Liver (tissue), 9 donors: Measurements from ENCODE around the gene BEGAIN. TPM values are rescaled to one million over a fixed set of nuclear protein-coding genes. Genes with fewer than 3 reads are reported as not detected.

ENCODE experiments used
- DNase-seq: peaks from one replicate; pipeline ENCODE4 v3.0.0-alpha.2; 2017; ENCODE audit warnings: low spot score
- H3K27ac ChIP-seq, 2 donors: one replicate each; pipeline ENCODE4 v1.7.0; 2013; ENCODE audit warnings: inconsistent platforms in 2 of 2, low read length in 2 of 2, control low read depth in 1 of 2, low read depth in 1 of 2, mild to moderate bottlenecking in 1 of 2
- H3K27me3 ChIP-seq, 4 donors: one replicate each; pipeline versions ENCODE4 v1.6.1 to v1.7.0; 2013; ENCODE audit warnings: low read length in 3 of 4, inconsistent platforms in 1 of 4, mild to moderate bottlenecking in 1 of 4, moderate library complexity in 1 of 4; ENCODE audit not compliant: control insufficient read depth in 4 of 4, insufficient read depth in 4 of 4
- H3K36me3 ChIP-seq, 4 donors: one replicate each; pipeline versions ENCODE4 v1.6.1 to v1.7.0; 2013; ENCODE audit warnings: low read length in 3 of 4, mild to moderate bottlenecking in 3 of 4, low read depth in 1 of 4, moderate library complexity in 1 of 4; ENCODE audit not compliant: control insufficient read depth in 4 of 4, insufficient read depth in 3 of 4
- H3K4me1 ChIP-seq, 4 donors: one replicate each; pipeline versions ENCODE4 v1.6.1 to v1.7.0; 2013; ENCODE audit warnings: low read length in 3 of 4, mild to moderate bottlenecking in 3 of 4, moderate library complexity in 1 of 4; ENCODE audit not compliant: control insufficient read depth in 4 of 4, insufficient read depth in 4 of 4
- H3K4me3 ChIP-seq, 3 donors: one replicate each; pipeline versions ENCODE4 v1.6.1 to v1.7.0; 2013; ENCODE audit warnings: low read length in 3 of 3, control low read depth in 1 of 3, low read depth in 1 of 3, mild to moderate bottlenecking in 1 of 3
- H3K9ac ChIP-seq, 2 donors: one replicate each; pipeline ENCODE4 v1.7.0; 2013; ENCODE audit warnings: low read length in 2 of 2, mild to moderate bottlenecking in 2 of 2, moderate library complexity in 2 of 2, control low read depth in 1 of 2, low read depth in 1 of 2
- H3K9me3 ChIP-seq, 4 donors: one replicate each; pipeline versions ENCODE4 v1.6.1 to v1.7.0; 2013; ENCODE audit warnings: low read length in 3 of 4; ENCODE audit not compliant: control insufficient read depth in 4 of 4
- ATF3 ChIP-seq: IDR thresholded peaks from 2 replicates; pipeline ENCODE4 v1.6.1; 2016; ENCODE audit warnings: antibody characterized with exemption
- CTCF ChIP-seq: fragments of 150-350 bp; IDR thresholded peaks from 2 replicates; pipeline ENCODE4 v1.5.1; 2017; ENCODE audit warnings: improper control_type of control experiment, low read depth, low read length; ENCODE audit not compliant: missing input control
- EGR1 ChIP-seq, 2 donors: IDR thresholded peaks; 2 replicates each; pipeline ENCODE4 v1.6.1; 2016 to 2018; ENCODE audit warnings: antibody characterized with exemption in 2 of 2, low read depth in 2 of 2
- FOXA1 ChIP-seq: IDR thresholded peaks from 2 replicates; pipeline ENCODE4 v1.6.1; 2016; ENCODE audit warnings: antibody characterized with exemption
- GABPA ChIP-seq, 2 donors: IDR thresholded peaks in 1 of 2; conservative IDR thresholded peaks in 1 of 2; 2 replicates each; pipeline ENCODE4 v1.6.1; 2016; ENCODE audit warnings: antibody characterized with exemption in 2 of 2, mild to moderate bottlenecking in 1 of 2, moderate library complexity in 1 of 2
- HNF4A ChIP-seq, 2 donors: conservative IDR thresholded peaks; 2 replicates each; pipeline ENCODE4 v1.6.1; 2016; ENCODE audit warnings: antibody characterized with exemption in 2 of 2, mild to moderate bottlenecking in 2 of 2
- HNF4G ChIP-seq: IDR thresholded peaks from 2 replicates; pipeline ENCODE4 v1.6.1; 2016; ENCODE audit warnings: antibody characterized with exemption
- JUND ChIP-seq, 2 donors: IDR thresholded peaks; 2 replicates each; pipeline ENCODE4 v1.6.1; 2016; ENCODE audit warnings: antibody characterized with exemption in 2 of 2
- MAX ChIP-seq: IDR thresholded peaks from 2 replicates; pipeline ENCODE4 v1.6.1; 2016; ENCODE audit warnings: antibody characterized with exemption
- NR2F2 ChIP-seq: IDR thresholded peaks from 2 replicates; pipeline ENCODE4 v1.6.1; 2016; ENCODE audit warnings: antibody characterized with exemption
- RAD21 ChIP-seq, 2 donors: IDR thresholded peaks; 2 replicates each; pipeline ENCODE4 v1.6.1; 2016; ENCODE audit warnings: antibody characterized with exemption in 2 of 2, mild to moderate bottlenecking in 2 of 2
- REST ChIP-seq: IDR thresholded peaks from 2 replicates; pipeline ENCODE4 v1.6.1; 2016; ENCODE audit warnings: antibody characterized with exemption, mild to moderate bottlenecking
- RXRA ChIP-seq, 2 donors: IDR thresholded peaks; 2 replicates each; pipeline ENCODE4 v1.6.1; 2017 to 2018; ENCODE audit warnings: antibody characterized with exemption in 2 of 2, mild to moderate bottlenecking in 1 of 2
- SP1 ChIP-seq: IDR thresholded peaks from 2 replicates; pipeline ENCODE4 v1.6.1; 2018; ENCODE audit warnings: antibody characterized with exemption, mild to moderate bottlenecking
- TAF1 ChIP-seq: conservative IDR thresholded peaks from 2 replicates; pipeline ENCODE4 v1.6.1; 2016; ENCODE audit warnings: antibody characterized with exemption, mild to moderate bottlenecking
- ZBTB33 ChIP-seq: IDR thresholded peaks from 2 replicates; pipeline ENCODE4 v1.6.1; 2016; ENCODE audit warnings: antibody characterized with exemption
- WGBS: extraction: QIAGEN DNeasy Blood & Tissue Kit; methylation state at CpG from one replicate; pipeline ENCODE4 v1.1.7; 2013; 5-methylcytosine and 5-hydroxymethylcytosine counted together
- polyA plus RNA-seq, 2 donors: library from polyadenylated mRNA; stranded (reverse) in 1 of 2; unstranded in 1 of 2; fragments of 200-250 nt in 1 of 2; fragments of >200 nt in 1 of 2; fragmentation: Nextera tagmentation in 1 of 2; extraction: Ambion mirVana in 1 of 2; gene quantifications; one replicate each; pipeline versions ENCODE4 v1.2.1 to v1.2.3, GENCODE V29; 2013 to 2015
- total RNA-seq, 2 donors: library from RNA; depleted of rRNA; stranded (reverse); fragments of >200 nt; gene quantifications; one replicate each; pipeline ENCODE4 v1.2.3, GENCODE V29; 2014
- donor health status: healthy.
- donor health status: healthy.
- donor health status: healthy.
- donor health status: healthy.
- donor health status: healthy.

BEGAIN gene
- total and polyA plus RNA-seq, 4 donors: 0.11 to 1.9 (median 0.29) TPM

GRCh38 chr14:100629696-100630095 lies 42.5 kb upstream of the BEGAIN start:
- Histone ChIP-seq H3K27me3 (no peaks in the 10 kb centered on the region), H3K9me3 (no peaks in the 10 kb centered on the region), H3K4me1 (no peaks in the 10 kb centered on the region), H3K36me3 (no peaks in the 10 kb centered on the region), H3K27ac (no peak overlapping the region), H3K9ac (no peak overlapping the region), H3K4me3 (no peak overlapping the region)
- 92% methylated on average over 15 of the region's 15 CpGs for WGBS
- TF ChIP-seq MAX: no peak
- TF ChIP-seq RXRA (IDR thresholded peaks at IDR 0.05): no peak
- TF ChIP-seq RAD21 (IDR thresholded peaks at IDR 0.05): no peak
- TF ChIP-seq FOXA1: no peak
- TF ChIP-seq EGR1 (IDR thresholded peaks at IDR 0.05; ENCODE audit: low read depth in 2 of 2): no peak
- TF ChIP-seq ATF3: no peak
- TF ChIP-seq GABPA (IDR thresholded peaks at IDR 0.05 in 1 of 2, conservative IDR thresholded peaks at IDR 0.05 in 1 of 2): no peak
- TF ChIP-seq NR2F2: no peak
- TF ChIP-seq REST: no peak
- TF ChIP-seq HNF4A (conservative IDR thresholded peaks at IDR 0.05): no peak
- no peak for TF ChIP-seq JUND (IDR thresholded peaks at IDR 0.05)
- no peak for DNase-seq

GRCh38 chr14:100629098-100629497 lies 41.9 kb upstream of the BEGAIN start:
- WGBS: 82% methylated on average over 13 of the region's 13 CpGs
- no peak overlapping the region for H3K27ac ChIP-seq

More at GRCh38 chr14:100629098-100629497, 41.9 kb upstream of the BEGAIN start:
- no peaks in the 10 kb centered on the region for H3K27me3 ChIP-seq
- H3K9me3 ChIP-seq: no peaks in the 10 kb centered on the region
- H3K4me3 ChIP-seq: no peak overlapping the region
- no peak overlapping the region for H3K9ac ChIP-seq
- no peaks in the 10 kb centered on the region for H3K36me3 ChIP-seq
- DNase-seq: no peak
- no peak for TF ChIP-seq GABPA (IDR thresholded peaks at IDR 0.05 in 1 of 2, conservative IDR thresholded peaks at IDR 0.05 in 1 of 2)
- no peak for TF ChIP-seq CTCF
- no peak for TF ChIP-seq RAD21 (IDR thresholded peaks at IDR 0.05)
- TF ChIP-seq ZBTB33: no peak
- no peak for TF ChIP-seq RXRA (IDR thresholded peaks at IDR 0.05)
- TF ChIP-seq MAX: no peak
- no peak for TF ChIP-seq JUND (IDR thresholded peaks at IDR 0.05)
- TF ChIP-seq TAF1: no peak
- no peak for TF ChIP-seq SP1
- TF ChIP-seq HNF4G: no peak
- no peak for TF ChIP-seq HNF4A (conservative IDR thresholded peaks at IDR 0.05)
- TF ChIP-seq FOXA1: no peak
- H3K4me1 ChIP-seq: no peaks in the 10 kb centered on the region
